ENCODE data around the gene SLC26A6.

Gene SLC26A6

DNA sequence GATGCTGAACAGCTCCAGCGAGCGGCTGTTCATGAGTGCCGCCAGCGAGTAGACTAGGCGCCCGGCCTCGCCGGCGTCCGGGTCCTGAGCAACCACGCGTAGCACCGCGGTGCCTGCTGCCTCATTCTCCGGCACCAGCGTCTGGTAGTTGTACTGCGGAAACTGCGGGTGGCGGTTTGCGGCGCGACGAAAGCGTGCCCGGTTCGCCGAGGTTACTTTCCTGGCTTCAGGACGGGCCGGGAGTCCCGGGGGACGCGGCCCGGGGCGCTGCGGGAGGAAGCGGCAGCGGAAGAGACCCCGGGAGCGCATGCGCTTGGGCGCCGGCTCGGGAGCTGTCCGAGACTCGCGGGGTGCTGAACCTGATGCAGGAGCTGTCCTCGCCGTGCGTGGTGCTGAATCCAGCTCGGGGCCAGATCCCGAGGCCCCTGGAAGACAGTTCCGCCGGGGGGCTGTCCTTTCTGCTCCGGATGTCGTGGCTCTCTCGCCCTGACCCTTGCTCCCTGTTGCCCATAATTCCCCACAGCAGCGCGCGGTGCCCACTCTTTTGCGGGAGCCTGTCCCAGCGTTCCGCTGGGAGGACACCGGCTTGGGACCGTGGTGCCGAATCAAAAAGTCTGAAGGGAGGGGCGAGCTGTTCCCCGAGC lies 26.4 kb upstream of the SLC26A6 start:
- no peak for ATAC-seq
- DNase-seq, result peak; percentile 79

DNA sequence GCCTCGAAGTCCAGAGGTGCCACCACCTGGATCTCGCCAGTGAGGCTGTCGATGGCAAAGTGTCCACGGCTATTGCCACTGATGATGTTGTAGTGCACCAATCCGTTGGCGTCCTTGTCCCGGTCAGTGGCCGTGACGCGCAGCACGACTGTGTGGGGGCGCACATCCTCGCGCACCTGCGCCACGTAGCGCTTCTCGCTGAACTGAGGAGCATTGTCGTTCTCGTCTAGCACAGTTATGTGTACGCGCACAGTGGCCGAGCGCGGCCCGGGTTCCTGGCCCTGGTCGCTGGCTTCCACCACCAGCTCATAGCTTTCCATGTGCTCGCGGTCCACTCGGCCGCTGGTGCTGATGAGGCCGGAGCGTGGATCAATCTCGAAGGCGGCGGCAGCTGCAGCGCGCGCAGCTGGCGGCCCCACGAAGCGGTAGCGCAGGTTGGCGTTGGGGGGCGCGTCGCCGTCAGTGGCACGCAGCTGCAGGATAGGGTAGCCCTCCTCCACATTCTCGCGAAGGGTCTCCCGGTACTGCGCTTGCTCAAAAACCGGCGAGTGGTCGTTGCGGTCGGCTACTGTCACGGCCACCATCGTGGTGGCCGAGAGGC lies 25.6 kb upstream of the SLC26A6 start:
- no peak for ATAC-seq
- no peak for DNase-seq

DNA sequence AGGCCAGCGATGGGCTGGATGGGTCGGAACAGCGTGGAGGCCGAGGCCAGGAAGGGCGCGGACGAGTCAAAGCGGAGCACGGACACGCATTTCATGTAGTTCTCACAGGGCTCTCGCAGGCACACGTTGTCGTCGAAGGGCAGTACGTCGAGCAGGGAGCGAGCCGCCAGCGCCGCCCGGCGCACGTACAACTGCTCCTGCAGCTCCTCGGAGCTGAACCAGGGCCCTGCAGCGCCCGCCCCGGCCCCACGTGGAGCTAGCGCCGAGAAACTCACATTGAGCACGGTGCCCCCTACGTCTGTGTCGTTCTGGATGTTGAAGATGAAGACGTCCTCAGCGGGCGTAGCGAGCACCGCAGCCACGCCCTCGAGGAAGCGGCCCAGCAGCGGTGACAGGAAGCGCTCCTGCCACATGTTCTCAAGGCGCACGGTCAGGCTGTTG lies 21.6 kb upstream of the SLC26A6 start:
- no peak for ATAC-seq
- DNase-seq, result peak; percentile 38

DNA sequence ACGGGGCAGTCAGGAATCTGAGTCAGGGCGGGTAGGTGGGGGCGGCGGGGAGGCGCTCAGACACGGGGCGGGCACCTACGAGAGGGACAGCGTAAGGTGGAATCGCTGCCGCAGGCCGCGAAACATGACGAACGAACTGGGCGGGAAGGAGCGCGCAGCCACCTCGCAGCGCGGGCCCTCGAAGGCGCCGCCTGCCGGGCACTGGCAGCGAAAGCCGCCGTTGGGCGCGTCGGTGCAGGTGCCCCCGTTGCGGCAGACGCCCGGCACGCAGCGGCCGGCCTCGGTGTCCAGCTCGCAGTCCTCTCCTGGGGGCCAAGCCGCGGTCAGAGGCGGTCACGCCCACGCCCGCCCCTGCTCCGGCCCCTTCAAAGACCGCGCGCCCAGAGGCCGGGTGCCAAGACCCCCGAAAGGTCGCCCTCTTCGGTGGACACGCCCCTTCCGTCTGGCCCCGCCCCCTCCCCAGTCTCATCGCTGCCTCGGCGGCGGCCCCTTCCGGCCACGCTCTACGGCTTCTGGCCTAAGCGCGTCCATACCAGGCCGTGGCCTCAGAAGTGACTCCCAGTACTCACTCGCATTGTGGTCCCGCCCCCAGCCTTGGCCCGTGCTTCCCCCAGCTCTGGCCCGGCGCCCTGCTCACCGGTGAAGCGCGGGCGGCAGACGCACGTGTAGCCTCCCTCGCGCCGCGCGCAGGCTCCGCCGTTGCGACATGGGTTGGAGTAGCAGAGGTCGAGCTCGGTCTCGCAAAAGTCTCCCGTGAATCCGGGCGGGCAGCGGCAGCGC lies 21.0 kb upstream of the SLC26A6 start:
- ATAC-seq (peak; percentile 85), DNase-seq (peak; percentile 90)

DNA sequence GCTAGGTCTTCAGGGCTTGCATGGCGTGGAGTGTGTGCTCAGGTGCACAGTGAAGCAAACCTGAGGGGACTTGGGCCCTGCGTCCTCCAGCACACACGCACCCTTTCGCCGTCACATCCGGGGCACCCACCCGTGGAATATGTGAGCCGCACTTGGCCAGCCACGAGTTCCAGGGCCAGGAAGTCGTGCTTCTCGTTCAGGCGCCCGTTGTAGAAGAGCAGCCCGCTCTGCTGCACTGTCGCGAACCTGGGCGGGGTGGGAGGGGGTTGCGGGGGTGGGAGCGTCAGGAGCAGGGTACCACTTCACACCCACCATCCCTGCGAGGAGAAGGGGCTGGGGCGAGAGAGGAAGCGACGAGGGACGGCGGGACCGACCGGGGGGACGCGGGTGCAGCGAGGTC lies 20.3 kb upstream of the SLC26A6 start:
- peak; percentile 63 for DNase-seq

DNA sequence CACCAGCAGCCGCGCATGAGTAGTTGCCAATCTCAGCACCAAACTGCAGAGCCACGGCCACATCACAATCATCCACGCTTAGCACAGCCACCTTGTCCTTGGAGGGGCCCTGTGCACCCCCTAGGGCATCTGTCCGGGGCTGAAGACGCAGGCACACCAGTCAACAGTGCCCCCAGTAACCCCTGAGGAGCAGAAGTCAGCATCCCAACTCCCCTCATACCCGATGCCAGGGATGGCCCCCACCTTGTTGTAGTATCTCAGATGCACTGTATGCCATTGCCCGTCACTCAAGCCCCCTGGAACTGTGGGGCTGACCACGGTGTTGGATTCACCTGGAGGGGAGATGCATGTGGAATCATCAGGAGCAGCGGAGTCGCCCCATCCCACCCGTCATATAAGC lies 19.8 kb upstream of the SLC26A6 start:
- no peak for DNase-seq
- no peak for ATAC-seq

More for the DNA sequence above, 20.3 kb upstream of the SLC26A6 start:
- ATAC-seq, result peak; percentile 33

DNA sequence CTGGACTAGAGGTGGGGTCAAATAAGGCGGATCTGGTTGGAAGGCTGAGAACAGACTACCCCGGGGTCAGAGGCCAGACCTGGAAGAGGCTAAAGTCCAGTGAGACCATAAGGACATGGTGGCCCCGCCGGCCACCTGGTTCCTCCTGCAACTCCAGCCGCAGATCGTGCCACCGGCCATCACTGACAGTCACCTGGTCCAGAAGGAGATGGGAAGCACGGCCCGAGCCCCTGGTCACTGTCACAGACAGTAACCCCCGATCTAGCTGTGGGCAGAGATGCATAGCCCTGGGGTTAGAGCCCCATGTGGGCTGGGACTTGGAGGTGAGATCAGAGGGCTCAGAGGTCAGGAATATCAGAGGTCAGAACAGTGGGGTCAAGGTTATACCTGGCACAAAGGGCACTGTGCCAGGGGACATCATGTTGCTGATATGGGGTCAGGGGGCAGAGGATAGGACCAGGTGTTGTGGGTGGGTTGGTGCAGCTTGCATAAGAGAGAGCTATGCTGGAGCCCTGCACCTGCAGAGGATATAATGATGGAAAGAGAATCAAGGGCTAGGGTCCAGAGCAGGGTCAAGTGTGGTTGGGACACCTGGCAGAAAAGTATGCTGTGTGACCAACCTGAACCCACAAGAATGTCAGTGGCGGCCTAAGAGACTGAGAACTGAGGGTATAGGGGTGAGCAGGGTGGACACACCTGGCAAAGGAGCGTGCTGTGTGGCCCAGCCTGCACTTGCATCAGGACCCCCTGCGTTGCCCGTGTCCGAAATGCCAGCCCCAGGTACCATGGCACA lies 17.9 kb upstream of the SLC26A6 start:
- DNase-seq, result no peak
- ATAC-seq, result no peak

DNA sequence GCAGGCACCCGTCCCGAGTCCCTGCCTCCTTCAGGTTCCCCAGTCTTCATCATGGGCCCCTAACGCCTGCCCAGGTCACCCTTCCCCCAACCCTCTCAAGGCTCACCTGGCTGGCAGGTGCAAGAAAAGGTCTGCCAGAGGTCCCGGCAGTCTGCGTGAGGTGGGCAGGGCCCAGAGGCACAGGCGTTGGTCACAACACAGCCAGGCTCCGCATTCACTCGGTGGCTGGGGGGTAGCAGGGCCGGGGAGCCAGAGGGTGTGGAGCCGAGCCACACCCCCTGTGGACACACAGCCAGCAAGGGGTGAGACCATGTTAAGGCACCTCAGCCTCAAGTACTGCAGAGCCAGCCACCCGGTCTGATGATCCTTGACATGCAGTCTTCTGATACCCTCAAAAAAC lies 16.5 kb upstream of the SLC26A6 start:
- no peak for DNase-seq
- no peak for ATAC-seq

DNA sequence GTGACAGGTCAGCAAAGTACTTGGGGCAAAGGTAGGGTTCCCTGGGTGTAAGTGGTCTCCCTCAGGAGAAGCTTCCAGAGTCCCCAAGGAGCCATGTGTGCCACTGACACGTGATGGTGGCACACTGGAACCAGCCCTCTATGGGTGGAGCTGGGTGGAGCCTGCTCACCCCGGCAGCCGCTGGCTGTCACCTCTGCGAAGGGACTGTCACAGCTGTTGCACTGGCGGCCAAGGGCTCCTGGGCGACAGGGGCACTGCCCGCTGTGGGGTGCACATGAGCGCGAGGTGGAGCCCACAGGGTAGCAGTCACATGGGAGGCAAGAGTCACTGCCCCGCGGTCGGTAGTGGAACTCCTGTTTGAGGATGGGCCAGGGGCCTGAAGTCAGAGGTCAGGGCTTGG lies 15.5 kb upstream of the SLC26A6 start:
- DNase-seq, result no peak
- ATAC-seq, result no peak

DNA sequence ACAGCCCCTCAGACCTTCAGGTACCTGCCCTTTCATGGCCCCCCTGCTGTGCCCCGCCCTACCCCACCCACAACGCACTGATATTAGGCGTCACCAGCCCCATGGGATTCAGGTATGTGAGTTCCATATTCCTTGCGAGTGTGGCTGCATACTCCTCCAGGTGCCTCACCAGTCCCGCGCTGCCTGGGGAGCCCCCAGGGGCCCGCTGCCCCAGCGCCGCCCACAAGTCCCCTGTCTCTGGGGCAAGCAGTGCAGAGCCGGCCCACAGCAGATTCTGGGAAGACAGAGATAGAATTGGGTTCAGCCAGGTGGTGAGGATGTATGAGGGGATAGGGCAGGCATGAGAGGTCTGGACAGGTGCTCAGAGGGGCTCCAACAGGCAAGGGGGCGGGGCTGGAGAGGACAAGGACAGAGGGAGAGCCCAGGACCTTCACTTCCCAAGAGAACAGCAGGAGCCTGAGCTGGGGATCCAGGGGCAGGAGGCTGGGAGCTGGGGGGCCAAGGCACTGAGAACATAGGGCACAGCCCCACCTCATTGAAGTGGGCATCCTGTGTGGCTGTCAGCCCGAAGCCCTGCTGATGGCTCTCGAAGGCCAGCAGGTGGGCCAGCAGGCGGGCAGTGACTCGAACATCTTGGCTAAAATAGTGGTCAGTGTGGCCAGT lies 13.1 kb upstream of the SLC26A6 start:
- ATAC-seq, result no peak
- no peak for DNase-seq

DNA sequence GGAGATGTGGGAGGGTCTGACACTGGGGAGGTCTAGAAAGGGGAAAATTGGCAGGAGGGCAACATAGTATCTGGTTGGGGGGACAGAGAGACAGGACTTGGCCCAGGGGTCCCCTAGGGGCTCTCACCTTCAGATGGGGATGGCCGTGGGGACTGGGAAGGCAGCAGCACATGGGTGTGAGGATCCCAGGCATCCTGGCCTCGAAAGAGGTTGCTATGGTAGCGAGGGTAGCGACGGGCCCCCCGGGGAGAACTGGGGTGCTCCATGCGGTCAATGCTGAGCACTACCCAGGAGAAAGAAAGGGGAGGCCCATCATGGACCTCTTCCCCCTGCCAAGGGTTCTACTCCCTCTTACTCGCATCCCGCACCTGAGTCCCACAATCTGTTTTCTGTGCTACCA lies 12.5 kb upstream of the SLC26A6 start:
- no peak for DNase-seq
- no peak for ATAC-seq

DNA sequence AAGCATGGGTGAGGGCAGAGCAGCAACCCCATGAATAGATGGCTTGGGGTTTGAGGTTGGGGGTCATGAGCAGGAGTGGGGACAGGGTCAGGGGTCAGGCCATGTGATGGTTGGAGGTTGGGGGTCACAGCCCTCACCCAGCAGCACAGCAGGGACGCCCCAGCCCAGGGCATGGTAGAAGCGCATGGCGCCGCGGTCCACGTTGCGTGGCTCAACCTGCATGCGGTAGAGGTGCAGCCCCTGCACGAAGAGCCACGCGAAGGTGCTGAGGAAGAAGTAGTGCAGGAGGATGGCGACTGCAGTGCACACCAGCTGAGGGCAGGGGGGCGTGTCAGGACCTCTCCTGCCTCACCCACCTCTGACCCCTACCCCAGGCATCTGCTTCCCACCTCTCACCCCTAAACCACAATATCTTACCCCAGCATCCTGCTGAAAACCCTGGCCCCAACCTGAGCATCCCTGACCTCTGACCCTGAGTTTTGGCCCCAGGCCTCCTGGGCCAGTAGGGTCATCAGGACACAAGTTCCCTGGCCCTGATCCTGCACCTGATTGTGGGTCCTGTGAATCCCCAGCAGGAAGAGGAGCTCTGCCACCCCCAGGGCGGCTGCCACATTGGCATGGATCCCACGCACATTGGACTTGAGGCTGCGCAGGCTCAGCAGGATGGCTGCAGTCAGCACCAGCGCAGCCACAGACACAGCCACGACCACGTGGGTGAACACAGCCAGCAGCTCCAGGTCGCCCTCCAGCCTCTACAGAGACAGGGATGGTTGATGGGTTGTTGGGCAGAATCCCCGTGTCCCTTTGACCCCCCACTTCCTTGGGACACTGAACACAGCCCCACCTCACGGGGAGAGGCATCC lies 9.9 kb upstream of the SLC26A6 start:
- ATAC-seq, result no peak
- no peak for DNase-seq

DNA sequence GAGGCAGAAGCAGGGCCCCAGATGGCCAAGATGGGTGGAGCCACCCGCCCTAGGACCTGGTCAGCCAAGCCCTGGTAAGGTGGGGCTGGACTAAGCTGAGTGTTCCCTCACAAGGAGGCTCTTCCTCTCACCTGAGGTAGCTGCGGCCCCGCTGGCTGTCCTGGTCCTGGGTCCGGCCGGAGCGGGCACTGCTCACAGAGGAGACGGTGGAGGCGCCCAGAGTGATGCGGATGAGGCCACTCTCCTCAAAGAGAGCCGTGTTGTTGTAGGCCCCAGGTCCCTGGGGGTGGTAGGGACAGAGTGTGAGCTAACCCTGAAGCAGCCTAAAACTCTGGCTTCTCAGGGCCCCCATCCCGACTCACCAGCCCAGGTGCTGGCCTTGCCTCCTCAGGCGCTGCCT lies 7.3 kb upstream of the SLC26A6 start:
- DNase-seq, result no peak
- no peak for ATAC-seq

DNA sequence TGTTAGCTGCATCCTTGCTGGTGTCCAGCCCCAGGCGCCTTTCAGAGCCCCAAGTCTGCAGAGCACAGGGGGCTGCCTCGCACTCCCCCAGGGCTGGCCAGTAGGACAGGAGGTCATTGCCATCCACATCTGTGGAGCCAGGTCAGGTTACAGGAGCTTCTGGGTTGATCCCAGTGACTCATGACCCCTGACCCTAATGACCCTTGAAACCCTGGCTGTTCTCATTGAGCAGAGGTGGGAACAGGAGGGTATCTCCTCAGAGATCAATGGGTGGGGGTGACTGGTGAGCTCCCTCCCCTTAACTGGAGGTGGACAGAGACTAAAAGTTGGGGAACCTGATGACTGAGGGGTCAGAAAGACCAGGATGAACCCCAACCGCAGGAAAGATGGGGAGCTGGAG lies 6.1 kb upstream of the SLC26A6 start:
- ATAC-seq (no peak), DNase-seq (no peak)

DNA sequence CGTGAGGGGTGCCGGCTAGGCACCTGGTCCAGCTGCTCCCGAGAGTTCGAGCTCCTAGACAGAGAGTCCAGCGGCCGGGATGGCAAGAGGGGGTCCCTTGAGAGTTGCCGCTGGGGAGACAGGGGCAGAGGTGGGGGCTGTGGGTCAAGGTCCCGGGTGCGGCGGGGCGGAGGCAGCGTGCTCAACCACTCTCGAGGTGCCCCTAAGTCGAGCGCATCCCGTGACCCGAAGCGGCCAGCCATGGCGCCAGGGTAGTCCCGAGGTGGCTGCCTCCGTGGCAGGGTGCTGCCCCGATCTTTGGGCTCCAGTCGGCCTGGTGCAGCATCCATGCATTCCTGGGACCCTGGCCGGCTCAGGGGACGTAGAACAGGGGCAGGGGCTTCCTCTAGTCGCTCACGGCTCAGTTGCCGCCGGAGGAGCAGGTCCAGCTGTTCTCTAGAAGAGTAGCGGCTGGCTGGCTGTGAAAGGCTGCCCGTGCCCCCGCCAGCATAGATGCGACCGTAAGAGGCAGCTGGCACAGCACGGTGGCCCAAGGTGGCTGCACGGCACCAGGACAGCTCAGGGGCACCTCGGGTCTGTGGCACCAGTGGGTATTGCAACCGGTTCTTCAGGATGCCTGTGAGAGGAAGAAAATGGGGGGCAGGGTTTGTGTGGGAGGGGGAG lies 4.8 kb upstream of the SLC26A6 start:
- DNase-seq, result no peak
- no peak for ATAC-seq

DNA sequence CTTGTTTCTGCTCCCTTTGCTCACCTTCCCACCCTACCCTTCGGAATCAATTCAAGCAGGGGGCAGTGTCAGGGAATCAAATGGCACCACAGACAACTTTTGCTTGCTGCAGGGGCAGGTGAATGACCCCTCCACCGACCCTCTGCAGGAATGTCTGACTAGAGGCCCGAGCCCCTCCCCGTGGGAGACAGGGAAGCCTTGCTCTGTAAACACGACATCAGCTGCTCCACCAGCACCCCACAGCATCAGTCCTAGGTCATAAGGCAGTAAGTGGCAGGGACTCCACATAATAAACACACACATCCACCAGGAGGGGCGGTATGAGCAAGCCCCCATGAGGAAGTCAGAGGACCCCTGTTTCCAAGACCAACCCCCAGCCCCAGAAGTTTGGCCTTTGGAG lies 2.0 kb upstream of the SLC26A6 start:
- no peak for DNase-seq
- ATAC-seq, result no peak

DNA sequence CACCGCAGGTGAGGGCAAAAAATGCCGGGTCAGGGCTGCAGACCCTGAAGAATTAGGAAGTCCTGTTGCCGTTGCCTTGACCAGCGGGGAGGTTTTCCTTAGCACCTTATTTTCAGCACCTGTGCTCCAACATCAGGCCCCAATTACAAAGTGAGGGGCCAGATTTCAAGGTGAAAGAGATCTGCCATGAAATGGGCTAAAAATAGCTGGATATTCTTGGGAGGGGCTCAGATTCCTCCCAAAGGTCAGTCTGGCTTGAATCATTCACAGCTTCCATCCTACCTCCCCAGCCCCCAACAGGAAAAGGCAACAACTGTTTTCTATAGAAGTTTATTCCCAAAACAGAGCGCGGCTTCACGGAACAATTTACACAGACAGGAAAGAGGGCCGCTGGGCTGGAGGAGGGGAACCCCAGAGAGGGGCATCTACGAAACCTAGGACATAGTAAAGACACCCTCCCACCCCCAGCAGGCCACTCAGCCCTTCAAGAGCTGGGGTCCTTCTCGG lies 941 bp upstream of the SLC26A6 start:
- no peak for DNase-seq
- no peak for ATAC-seq

DNA sequence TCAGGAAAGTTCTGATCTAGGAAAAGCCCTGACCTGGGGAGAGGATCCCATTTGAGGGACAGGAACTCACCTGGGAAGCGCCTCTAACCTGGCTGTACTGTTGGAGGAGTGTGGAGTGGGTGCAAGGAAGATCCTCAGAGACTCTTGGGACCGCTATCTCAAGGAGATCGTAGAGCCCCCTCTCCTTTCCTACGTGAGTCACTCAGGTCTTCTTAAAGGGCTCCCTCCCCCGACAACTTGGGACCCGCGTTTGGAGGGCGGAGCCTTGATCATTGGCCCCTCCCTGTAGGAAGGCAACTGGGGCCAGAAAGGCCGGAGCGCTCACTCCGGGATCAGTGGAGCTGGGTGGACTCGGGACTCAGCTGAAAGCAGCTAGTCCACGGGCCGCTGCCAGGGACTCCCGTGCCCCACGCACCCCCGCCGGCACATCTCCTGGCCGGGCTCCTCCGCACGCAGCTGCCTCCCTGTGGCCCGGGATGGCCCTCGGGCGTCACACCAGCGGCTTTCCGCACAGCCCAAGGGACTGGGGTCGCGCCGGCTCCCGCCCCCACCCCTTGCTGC lies 520 bp downstream of the SLC26A6 start:
- peak; percentile 39 for ATAC-seq
- DNase-seq, result peak; percentile 75

DNA sequence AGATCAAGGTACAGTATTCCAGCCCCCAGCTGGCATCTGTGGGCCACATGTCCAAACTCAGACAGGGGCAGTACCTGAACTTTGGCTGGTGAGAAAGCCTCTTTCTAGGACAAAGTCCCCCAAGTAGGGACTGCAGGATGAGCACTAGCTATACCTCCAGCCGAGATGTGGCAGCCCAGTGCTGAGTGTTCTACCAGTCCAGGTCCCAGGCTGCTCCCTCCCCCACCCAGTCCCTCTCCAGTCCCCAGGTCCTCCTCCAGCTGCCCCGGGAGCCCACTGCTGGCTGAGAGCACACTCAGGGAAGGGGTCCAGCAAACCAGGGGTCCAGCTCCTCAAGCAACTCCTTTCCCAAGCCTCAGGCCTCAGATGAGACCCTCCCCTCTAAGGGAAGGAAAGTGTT lies 1.5 kb downstream of the SLC26A6 start:
- ATAC-seq (no peak), DNase-seq (no peak)

DNA sequence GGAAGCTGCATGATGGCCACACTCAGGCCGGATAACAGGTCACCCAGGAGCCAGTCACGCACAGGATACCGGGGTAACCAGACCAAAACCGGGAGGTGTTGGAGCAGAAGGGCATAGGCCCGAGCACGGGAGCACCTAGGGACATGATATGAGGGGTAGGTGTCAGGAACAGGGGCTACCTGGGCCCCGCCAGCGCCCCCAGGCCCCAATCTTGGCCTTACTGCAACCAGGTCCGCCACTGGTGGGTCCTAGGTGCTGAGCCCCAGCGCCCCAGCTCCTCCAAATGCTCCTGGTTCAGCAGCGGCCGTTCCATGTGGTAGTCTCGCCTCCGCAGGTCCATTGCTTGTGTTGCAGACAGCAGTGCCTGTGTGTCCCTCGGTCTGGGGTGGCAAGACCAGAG lies 2.0 kb downstream of the SLC26A6 start:
- ATAC-seq, result no peak
- no peak for DNase-seq
